ENCODE results near the gene DOK6. TPM values are rescaled to one million over a fixed set of nuclear protein-coding genes. Genes with fewer than 3 reads are reported as not detected.

The DOK6 gene
- total RNA-seq, 1 donor from 2014 or later: 0.67 TPM

DNA sequence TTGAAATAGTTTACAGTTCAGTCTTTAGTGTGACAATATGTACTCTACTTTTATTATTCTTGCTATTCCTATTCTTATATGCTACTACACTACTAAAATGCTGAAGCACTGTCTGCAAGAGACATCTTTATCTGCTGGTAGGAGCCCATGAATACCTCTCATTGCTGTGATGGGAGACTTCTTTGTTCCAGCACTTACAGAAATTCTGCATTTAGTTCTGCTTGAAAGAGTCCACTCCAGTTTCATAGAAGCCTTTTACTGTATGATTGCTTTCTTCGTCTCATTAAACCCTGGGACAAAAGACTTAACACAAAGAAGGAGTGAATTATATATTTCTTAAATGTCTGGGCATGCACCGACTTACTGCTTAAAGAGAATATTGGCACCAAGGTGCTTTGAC is 274.3 kb downstream of the DOK6 start:
- TF ChIP-seq, protein P1, sequence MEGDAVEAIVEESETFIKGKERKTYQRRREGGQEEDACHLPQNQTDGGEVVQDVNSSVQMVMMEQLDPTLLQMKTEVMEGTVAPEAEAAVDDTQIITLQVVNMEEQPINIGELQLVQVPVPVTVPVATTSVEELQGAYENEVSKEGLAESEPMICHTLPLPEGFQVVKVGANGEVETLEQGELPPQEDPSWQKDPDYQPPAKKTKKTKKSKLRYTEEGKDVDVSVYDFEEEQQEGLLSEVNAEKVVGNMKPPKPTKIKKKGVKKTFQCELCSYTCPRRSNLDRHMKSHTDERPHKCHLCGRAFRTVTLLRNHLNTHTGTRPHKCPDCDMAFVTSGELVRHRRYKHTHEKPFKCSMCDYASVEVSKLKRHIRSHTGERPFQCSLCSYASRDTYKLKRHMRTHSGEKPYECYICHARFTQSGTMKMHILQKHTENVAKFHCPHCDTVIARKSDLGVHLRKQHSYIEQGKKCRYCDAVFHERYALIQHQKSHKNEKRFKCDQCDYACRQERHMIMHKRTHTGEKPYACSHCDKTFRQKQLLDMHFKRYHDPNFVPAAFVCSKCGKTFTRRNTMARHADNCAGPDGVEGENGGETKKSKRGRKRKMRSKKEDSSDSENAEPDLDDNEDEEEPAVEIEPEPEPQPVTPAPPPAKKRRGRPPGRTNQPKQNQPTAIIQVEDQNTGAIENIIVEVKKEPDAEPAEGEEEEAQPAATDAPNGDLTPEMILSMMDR (IDR thresholded peaks at IDR 0.05; ENCODE audit: insufficient read depth, low read length, poor library complexity, severe bottlenecking): no peak
- DNase-seq (ENCODE audit: low read depth): no peak
- Histone ChIP-seq H3K4me3 (ENCODE audit: low read depth, low read length) (no peak overlapping the region), H3K27me3 (ENCODE audit: control insufficient read depth, insufficient read depth, low read length) (no peaks in the 10 kb centered on the region), H3K36me3 (ENCODE audit: control insufficient read depth, insufficient read depth, low read length) (no peaks in the 10 kb centered on the region)

DNA sequence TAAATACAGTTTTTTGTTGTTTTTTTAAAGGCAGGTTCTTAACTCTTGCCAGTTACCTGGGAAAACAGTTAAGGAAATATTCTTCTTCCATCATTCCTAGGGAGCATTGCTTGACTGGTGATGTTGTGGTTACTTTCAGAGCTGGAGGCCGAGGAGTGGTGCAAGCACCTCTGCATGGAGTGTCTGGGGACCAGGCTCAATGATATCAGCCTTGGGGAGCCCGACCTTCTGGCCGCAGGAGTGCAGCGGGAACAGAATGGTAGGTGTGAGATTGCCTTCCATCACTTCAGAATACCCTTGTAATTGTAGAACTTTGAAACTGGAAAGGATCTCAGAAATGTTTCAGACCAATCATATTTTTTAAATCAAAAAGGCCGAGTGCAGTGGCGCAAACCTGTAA is 276.9 kb downstream of the DOK6 start:
- no peak for DNase-seq (ENCODE audit: low read depth)
- Histone ChIP-seq H3K4me3 (ENCODE audit: low read depth, low read length) (no peak overlapping the region), H3K36me3 (ENCODE audit: control insufficient read depth, insufficient read depth, low read length) (no peaks in the 10 kb centered on the region), H3K27me3 (ENCODE audit: control insufficient read depth, insufficient read depth, low read length) (no peaks in the 10 kb centered on the region)
- TF ChIP-seq, protein P1 (IDR thresholded peaks at IDR 0.05; ENCODE audit: insufficient read depth, low read length, poor library complexity, severe bottlenecking): no peak

DNA sequence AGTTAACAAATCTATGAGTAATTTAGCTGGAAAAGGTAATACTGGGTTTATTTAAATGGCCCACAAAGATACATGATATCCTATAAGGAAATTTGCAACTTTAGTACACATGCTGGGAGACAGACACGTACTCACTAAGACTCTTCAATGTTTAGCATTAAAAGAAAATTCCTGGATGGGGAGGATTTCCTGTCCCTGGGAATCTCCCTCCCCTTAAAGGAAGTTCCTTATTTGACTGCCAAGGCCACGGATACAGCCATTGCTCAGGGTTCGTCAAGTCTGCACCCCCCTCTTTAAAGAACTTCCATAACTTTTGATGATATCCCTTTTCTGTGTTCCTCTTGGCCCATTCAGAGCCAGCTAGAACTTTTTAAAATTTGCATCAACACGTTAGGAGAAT is 279.4 kb downstream of the DOK6 start:
- Histone ChIP-seq H3K27me3 (ENCODE audit: control insufficient read depth, insufficient read depth, low read length) (no peaks in the 10 kb centered on the region), H3K36me3 (ENCODE audit: control insufficient read depth, insufficient read depth, low read length) (no peaks in the 10 kb centered on the region), H3K4me3 (ENCODE audit: low read depth, low read length) (no peak overlapping the region)
- TF ChIP-seq, protein P1 (IDR thresholded peaks at IDR 0.05; ENCODE audit: insufficient read depth, low read length, poor library complexity, severe bottlenecking): no peak
- no peak for DNase-seq (ENCODE audit: low read depth)

DNA sequence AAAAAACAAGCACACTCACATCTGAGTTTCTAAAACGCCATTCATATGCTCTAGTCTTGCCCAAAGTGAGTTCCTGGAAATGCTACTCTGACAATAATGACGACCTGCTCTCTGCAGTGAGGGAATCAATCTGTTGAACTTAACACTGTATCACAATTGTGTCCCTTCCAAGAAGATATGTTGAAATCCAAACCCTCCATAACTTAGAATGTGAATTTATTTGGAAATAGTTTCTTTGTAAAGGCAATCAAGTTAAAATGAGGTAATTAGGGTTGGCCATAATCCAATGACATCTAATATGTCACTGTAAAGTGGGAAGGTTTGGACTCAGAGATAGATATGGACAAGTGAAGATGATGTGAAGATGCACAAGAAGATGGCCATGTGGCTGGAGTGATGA is 282.5 kb downstream of the DOK6 start:
- no peaks in the 10 kb centered on the region for H3K27me3 ChIP-seq (ENCODE audit: control insufficient read depth, insufficient read depth, low read length)
- no peak for DNase-seq (ENCODE audit: low read depth)
- no peak overlapping the region for H3K4me3 ChIP-seq (ENCODE audit: low read depth, low read length)
- no peaks in the 10 kb centered on the region for H3K36me3 ChIP-seq (ENCODE audit: control insufficient read depth, insufficient read depth, low read length)
- TF ChIP-seq, protein P1 (IDR thresholded peaks at IDR 0.05; ENCODE audit: insufficient read depth, low read length, poor library complexity, severe bottlenecking): no peak

DNA sequence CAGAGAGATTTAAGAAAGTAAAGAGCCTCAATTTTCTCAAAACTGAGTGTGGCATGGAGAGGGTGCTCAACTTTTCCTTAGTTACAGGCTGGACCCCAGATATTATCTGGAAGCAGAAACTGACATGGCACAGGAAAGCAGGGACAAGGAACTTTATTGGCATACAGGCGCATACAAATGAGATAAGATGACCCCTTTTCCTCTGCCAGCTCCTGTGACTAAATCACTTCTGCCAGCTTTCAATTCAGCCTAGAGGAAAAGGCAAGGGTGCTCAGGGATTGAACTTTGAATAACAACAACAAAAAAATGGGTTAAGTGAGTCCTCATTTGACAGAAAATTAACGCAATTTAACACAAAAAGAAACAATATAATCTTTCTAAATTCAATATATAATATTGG is 284.1 kb downstream of the DOK6 start:
- Histone ChIP-seq H3K27me3 (ENCODE audit: control insufficient read depth, insufficient read depth, low read length) (no peaks in the 10 kb centered on the region), H3K4me3 (ENCODE audit: low read depth, low read length) (no peak overlapping the region), H3K36me3 (ENCODE audit: control insufficient read depth, insufficient read depth, low read length) (no peaks in the 10 kb centered on the region)
- no peak for DNase-seq (ENCODE audit: low read depth)
- TF ChIP-seq, protein P1 (IDR thresholded peaks at IDR 0.05; ENCODE audit: insufficient read depth, low read length, poor library complexity, severe bottlenecking): no peak

DNA sequence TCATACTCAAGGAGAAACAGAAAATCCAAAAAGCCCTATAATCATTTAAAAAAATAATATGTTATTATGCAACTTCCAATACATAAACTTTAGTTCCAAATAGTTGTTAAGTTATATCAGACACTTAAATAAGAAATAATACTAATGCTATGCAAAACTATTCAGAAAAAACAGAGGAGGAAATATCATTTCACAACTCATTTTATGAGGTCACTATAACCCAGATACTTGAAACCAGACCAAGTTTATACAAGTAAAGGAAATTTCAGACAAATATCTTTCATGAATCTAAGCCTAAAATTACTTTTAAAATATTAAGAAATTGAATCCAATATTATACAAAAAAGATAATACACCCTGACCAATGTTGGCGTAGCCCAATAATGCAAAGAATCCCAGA is 286.2 kb downstream of the DOK6 start:
- Histone ChIP-seq H3K4me3 (ENCODE audit: low read depth, low read length) (no peak overlapping the region), H3K36me3 (ENCODE audit: control insufficient read depth, insufficient read depth, low read length) (no peaks in the 10 kb centered on the region), H3K27me3 (ENCODE audit: control insufficient read depth, insufficient read depth, low read length) (no peaks in the 10 kb centered on the region)
- DNase-seq (ENCODE audit: low read depth): no peak
- TF ChIP-seq, protein P1 (IDR thresholded peaks at IDR 0.05; ENCODE audit: insufficient read depth, low read length, poor library complexity, severe bottlenecking): no peak

Data from kidney epithelial cell (primary cell).